DND-41 (cell line): Measurements from ENCODE around the gene MICALL2.
"Not testable (repeated sequence)": the region's sequence is repeated elsewhere in the genome, so short reads cannot be mapped to it uniquely, and the experiment has no call there.

ENCODE experiments used
- ATAC-seq: fragments of 200-7000 bp; cut with Tn5 transposase; 3 replicates; pipeline ENCODE4 v1.9.1; 2021; ENCODE audit warnings: low read depth; ENCODE audit not compliant: insufficient read depth
- DNase-seq: peaks from one replicate; pipeline ENCODE4 v3.0.0-alpha.2; 2020
- H2AFZ ChIP-seq: 2 replicates; pipeline ENCODE4 v1.6.0; 2012; ENCODE audit warnings: low read depth, low read length
- H3K27ac ChIP-seq: 2 replicates; pipeline ENCODE4 v1.5.1; 2012; ENCODE audit warnings: low read length, inconsistent platforms
- H3K27me3 ChIP-seq: fragments of 200-600 bp; sonication (generic); 2 replicates; pipeline ENCODE4 v1.6.0; 2012; ENCODE audit warnings: low read length, mild to moderate bottlenecking, inconsistent platforms; ENCODE audit not compliant: insufficient read depth, poor library complexity
- H3K36me3 ChIP-seq: 2 replicates; pipeline ENCODE4 v1.5.1; 2012; ENCODE audit warnings: low read length, inconsistent platforms; ENCODE audit not compliant: insufficient read depth
- H3K4me1 ChIP-seq: 2 replicates; pipeline ENCODE4 v1.5.1; 2012; ENCODE audit warnings: mild to moderate bottlenecking, low read length; ENCODE audit not compliant: insufficient read depth
- H3K4me2 ChIP-seq: 2 replicates; pipeline ENCODE4 v1.6.0; 2012; ENCODE audit warnings: mild to moderate bottlenecking, moderate library complexity, low read length, inconsistent platforms; ENCODE audit not compliant: insufficient read depth
- H3K4me3 ChIP-seq, 2 experiments: fragments of 200-600 bp in 1 of 2; shearing (Covaris generic) in 1 of 2; 2 replicates each; pipeline ENCODE4 v1.5.1; 2012 to 2016; ENCODE audit warnings: inconsistent platforms in 2 of 2, low read length in 2 of 2, mild to moderate bottlenecking in 2 of 2, low read depth in 1 of 2, moderate library complexity in 1 of 2
- H3K79me2 ChIP-seq: 2 replicates; pipeline ENCODE4 v1.6.0; 2012; ENCODE audit warnings: low read length, inconsistent platforms; ENCODE audit not compliant: insufficient read depth
- H3K9ac ChIP-seq: 2 replicates; pipeline ENCODE4 v1.6.0; 2012; ENCODE audit warnings: low read depth, mild to moderate bottlenecking, inconsistent platforms, low read length, moderate library complexity
- H3K9me3 ChIP-seq: 2 replicates; pipeline ENCODE4 v1.5.1; 2012; ENCODE audit warnings: low read length, moderate library complexity, mild to moderate bottlenecking, inconsistent platforms; ENCODE audit not compliant: insufficient read depth, severe bottlenecking
- H4K20me1 ChIP-seq: 2 replicates; pipeline ENCODE4 v1.6.0; 2012; ENCODE audit warnings: low read length; ENCODE audit not compliant: insufficient read depth
- EZH2 ChIP-seq: IDR thresholded peaks from 3 replicates; pipeline ENCODE4 v1.6.1; 2012; ENCODE audit warnings: borderline replicate concordance, low read depth, mild to moderate bottlenecking, moderate library complexity, low read length, inconsistent platforms; ENCODE audit not compliant: severe bottlenecking
- TF ChIP-seq, protein P1 (sequence below): IDR thresholded peaks from 2 replicates; pipeline ENCODE4 v1.5.1; 2012; ENCODE audit warnings: borderline replicate concordance, low read length, moderate library complexity, mild to moderate bottlenecking; ENCODE audit not compliant: poor library complexity, severe bottlenecking; ENCODE audit errors: extremely low read depth

MICALL2 gene

DNA sequence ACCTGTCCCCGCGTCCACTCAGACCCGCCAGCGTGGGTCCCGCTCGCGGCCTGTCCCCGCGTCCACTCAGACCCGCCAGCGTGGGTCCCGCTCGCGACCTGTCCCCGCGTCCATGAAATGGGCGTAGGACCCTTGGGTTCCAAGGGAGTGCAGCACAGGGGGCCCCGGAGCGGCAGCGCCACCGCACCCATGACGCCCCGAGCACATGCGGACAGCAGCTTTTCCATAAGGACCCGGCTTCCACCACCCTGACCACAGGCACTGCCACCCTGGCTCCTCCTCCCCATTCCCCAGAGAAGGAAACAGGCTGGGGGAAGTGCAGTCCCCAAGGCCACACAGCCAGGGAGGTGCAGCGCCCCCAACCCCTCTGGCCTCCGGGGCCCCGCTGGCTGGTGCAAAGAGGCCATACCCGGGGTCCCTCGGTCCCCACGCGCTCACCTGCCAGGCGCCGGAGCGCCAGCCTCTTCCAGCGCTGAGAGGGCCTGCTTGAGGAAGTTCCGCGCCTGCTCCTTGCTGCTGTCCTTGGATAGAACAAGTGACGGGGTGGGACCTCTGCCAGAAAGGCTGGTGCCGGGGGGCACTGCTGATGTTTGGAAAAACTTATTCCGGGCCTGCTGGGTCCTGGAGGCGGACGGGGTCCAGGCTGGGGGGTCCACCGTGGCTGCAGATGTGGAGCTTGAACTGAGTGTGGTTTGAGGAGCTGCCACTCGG lies 14.9 kb downstream of the MICALL2 start:
- Histone ChIP-seq H4K20me1 (no peaks in the 10 kb centered on the region), H3K4me3 (no peak overlapping the region), H3K4me2 (no peak overlapping the region), H3K79me2 (no peaks in the 10 kb centered on the region), H3K27ac (no peak overlapping the region), H3K9me3 (no peaks in the 10 kb centered on the region), H2AFZ (no peak overlapping the region), H3K36me3 (no peaks in the 10 kb centered on the region), H3K4me1 (no peaks in the 10 kb centered on the region), H3K9ac (no peak overlapping the region), H3K27me3 (no peaks in the 10 kb centered on the region)
- DNase-seq: no peak
- TF ChIP-seq, protein P1, sequence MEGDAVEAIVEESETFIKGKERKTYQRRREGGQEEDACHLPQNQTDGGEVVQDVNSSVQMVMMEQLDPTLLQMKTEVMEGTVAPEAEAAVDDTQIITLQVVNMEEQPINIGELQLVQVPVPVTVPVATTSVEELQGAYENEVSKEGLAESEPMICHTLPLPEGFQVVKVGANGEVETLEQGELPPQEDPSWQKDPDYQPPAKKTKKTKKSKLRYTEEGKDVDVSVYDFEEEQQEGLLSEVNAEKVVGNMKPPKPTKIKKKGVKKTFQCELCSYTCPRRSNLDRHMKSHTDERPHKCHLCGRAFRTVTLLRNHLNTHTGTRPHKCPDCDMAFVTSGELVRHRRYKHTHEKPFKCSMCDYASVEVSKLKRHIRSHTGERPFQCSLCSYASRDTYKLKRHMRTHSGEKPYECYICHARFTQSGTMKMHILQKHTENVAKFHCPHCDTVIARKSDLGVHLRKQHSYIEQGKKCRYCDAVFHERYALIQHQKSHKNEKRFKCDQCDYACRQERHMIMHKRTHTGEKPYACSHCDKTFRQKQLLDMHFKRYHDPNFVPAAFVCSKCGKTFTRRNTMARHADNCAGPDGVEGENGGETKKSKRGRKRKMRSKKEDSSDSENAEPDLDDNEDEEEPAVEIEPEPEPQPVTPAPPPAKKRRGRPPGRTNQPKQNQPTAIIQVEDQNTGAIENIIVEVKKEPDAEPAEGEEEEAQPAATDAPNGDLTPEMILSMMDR: no peak
- no peak for ATAC-seq

DNA sequence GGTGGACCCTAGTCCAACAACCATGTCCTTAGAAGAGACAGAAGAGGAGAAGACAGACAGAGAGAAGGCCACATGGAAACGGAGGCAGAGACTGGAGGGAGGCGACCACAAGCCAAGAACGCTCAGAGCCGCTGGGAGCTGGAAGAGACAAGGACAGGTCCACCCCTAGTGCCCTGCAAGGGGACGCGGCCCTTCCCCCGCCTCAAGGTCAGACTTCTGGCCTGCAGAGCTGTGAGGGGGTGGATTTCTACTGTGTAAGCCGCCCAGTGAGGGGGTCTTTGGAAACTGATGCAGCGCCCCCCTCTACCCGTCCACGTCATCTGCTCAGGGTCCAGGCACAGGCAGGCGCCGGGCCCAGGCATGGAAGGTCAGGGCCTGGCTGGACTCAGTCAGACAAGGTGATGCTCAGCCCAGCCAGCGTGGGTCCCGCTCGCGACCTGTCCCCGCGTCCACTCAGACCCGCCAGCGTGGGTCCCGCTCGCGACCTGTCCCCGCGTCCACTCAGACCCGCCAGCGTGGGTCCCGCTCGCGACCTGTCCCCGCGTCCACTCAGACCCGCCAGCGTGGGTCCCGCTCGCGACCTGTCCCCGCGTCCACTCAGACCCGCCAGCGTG lies 15.6 kb downstream of the MICALL2 start:
- not testable (repeated sequence) for DNase-seq, H2AFZ ChIP-seq, H3K4me1 ChIP-seq, H3K27ac ChIP-seq, H3K36me3 ChIP-seq, H3K9ac ChIP-seq, H3K27me3 ChIP-seq, H3K4me3 ChIP-seq, H3K4me2 ChIP-seq, ATAC-seq, H3K9me3 ChIP-seq, H4K20me1 ChIP-seq, H3K79me2 ChIP-seq

DNA sequence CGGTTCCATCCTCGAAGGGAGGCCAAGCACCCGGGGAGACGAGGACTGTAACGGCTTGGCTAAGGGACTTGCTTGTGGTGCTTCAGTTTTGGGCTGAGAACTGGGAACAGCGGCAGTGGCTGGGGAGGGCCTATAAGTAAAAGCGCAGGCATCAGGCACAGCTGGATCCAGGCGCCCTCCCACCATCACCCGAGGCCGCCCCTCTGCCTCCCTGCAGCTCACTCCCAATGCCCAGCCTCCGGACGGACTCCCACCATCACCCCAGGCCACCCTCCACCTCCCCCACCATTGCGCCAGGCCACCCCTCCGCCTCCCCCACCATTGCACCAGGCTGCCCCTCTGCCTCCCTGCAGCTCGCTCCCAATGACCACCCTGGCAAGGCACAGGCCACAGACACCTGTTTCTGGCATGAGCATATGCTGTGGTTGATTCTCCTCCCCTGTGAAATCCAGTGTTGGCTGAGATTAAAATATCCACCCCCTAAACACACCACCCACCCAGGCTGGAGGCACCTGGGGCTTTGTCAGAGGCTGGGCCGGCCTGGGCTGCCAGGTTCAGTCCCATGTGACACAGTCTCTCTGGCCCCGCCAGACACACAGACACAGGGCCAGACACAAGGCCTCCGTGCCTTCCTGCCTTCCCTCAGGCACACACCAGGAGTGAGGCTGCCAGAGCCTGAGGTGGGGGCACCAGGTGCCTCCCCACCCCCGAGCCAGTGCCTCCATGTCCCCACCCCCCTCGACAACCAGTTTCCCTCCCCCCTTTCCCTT lies 16.7 kb downstream of the MICALL2 start:
- no peak for TF ChIP-seq EZH2
- Histone ChIP-seq H4K20me1 (no peaks in the 10 kb centered on the region), H3K9me3 (no peaks in the 10 kb centered on the region), H3K4me2 (no peak overlapping the region), H3K27ac (no peak overlapping the region), H3K9ac (no peak overlapping the region), H3K4me1 (no peaks in the 10 kb centered on the region), H2AFZ (no peak overlapping the region), H3K79me2 (no peaks in the 10 kb centered on the region), H3K36me3 (no peaks in the 10 kb centered on the region), H3K27me3 (no peaks in the 10 kb centered on the region), H3K4me3 (no peak overlapping the region)
- no peak for DNase-seq
- no peak for ATAC-seq

DNA sequence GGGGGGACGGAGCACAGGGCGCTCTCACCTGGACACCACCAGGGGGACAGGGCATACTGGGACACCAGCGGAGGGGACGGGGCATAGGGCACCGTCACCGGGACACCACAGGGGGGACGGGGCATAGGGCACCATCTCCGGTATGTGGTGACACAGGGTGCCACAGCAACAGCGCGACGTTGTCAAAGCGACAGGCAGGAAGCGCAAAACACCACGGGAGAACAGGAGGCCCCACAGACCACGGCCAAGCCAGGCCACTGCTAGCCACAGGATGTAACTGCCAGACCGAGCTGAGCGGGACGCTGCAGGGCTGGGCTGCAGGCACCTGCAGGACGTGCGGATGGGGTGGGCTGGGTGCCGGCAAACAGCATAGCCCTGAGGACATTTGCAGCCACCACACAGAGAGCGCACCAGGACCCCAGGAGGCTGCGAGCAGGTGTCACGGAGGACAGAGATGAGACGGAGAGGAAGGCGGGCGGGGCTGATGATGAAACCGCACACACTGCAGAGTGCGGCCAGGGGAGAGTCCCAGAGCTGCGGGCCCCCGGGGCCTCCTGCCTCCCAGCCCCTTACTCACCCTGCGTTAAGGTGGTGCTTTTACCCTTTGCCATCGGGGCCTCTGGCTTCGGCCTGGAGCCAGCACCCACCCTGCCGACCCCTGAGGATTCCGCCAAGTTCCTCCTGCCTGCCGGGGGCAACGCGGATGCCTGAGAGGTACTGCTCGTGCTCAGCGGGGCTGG lies 17.5 kb downstream of the MICALL2 start:
- Histone ChIP-seq H3K79me2 (no peaks in the 10 kb centered on the region), H3K27me3 (no peaks in the 10 kb centered on the region), H2AFZ (no peak overlapping the region), H3K4me2 (no peak overlapping the region), H3K4me3 (no peak overlapping the region), H3K9me3 (no peaks in the 10 kb centered on the region), H3K27ac (no peak overlapping the region), H3K4me1 (no peaks in the 10 kb centered on the region), H4K20me1 (no peaks in the 10 kb centered on the region), H3K36me3 (no peaks in the 10 kb centered on the region), H3K9ac (no peak overlapping the region)
- DNase-seq: no peak
- no peak; the same call in 2 of the 3 replicates for ATAC-seq
- TF ChIP-seq EZH2: no peak
- TF ChIP-seq, protein P1: no peak
